Fibroblast of gingiva (primary cell): ENCODE measurements around the gene AP1AR.
"Not testable (repeated sequence)": the region's sequence is repeated elsewhere in the genome, so short reads cannot be mapped to it uniquely, and the experiment has no call there.

ENCODE experiments used
- DNase-seq: peaks from one replicate; pipeline ENCODE4 v3.0.0-alpha.2; 2011; ENCODE audit warnings: low read depth

AP1AR gene, protein sequence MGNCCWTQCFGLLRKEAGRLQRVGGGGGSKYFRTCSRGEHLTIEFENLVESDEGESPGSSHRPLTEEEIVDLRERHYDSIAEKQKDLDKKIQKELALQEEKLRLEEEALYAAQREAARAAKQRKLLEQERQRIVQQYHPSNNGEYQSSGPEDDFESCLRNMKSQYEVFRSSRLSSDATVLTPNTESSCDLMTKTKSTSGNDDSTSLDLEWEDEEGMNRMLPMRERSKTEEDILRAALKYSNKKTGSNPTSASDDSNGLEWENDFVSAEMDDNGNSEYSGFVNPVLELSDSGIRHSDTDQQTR

DNA sequence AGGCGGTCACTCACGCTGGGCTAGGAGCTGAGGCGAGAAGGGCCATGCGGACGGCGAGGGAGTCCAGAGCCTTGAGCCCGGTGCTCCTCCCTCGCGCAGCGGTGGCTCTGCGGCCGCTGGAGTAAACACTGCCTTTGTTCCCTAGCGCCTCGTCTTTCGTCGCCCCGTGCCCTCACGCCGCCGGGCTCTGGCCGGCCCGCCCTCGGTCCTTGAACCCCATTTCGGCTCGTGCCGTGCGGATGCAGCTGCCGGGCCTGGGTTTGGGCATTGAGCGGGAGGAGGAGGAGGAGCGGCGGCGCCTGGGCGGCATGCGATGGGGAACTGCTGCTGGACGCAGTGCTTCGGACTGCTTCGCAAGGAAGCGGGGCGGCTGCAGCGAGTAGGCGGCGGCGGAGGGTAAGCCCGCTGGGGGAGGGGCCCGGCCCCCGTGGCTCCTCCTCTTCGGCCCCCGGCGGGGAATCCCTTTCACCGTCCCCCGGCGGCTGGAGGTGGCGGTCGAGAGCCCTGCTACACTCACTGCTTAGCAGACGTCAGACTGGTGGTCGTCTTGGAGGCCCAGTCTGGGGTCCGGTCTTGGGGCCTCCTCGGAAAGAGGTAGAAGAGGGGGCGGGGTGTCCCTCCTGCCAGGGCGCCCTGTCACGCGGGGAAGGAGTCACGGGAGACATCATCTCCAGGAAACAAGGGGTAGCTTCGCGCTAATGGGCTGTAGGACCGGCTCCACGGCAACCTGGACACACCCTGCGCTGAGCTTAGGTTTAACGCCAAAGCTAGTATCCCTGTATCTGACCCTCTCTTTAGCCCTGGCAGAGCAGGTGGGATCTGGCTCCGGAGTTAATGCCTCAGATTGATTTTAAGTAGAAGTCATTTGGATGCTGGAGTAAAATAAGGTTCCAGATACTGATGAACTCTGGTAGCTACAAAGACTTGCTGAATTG lies at the start of gene AP1AR:
TSS of gene AP1AR (plus strand) at position 9 of the 935 bp plus-strand sequence. CDS start at position 314, 305 bp downstream.
- DNase-seq: peak; percentile 73

DNA sequence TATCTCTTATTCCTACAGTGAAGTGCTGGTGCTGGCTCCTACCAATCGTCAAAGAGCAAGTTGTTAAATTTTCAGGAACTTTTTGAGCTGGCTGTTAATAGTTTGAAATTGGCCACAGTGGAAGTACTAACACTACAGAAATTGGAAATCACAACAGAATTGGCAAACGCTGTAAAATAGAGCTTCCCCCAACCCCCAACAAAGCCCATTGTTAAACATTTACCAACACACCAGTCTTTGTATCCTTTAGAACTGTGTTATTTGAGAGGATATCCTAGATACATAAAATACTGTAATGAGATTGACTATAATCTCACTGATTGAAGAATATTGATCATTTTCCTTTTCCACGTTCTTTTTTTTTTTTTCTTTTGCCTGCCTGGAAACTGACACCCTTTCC lies 49.0 kb upstream of the AP1AR start:
- DNase-seq: no peak

DNA sequence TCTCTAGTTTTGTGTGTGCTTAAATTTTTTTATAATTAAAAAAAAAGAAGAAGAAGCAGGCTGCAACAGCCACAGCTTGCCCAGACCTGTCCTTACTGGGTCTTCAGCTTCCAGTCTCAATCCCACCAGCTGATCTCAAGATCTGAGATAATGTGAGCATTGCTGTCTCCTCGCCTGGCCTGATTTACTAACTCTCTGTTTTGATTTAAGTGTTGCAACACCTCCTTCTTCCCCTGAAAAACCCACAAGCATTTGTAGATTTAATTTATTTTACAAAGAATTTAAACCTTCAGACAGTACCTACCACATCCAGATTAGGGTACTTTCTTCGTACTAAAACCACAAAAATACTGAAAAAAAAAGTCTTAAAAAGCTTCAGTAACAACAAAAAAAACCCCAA lies 48.3 kb upstream of the AP1AR start:
- DNase-seq: no peak

DNA sequence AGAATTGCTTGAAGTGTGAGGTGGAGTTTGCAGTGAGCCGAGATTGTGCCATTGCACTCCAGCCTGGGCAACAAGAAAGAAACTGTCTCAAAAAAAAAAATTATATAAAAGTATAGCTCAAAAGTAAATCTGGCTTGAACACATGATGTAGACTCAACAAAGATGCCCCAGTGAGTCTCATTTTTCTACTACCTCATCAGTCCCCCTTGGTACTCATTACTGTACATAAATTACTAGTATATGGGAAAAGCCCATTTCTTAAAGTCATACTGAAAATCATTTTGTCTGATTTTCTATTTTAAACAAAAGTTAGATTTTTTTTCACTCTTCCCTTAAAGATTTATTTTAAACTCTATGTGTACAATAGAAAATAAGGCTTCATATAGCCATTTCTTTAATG lies 47.1 kb upstream of the AP1AR start:
- no peak for DNase-seq

DNA sequence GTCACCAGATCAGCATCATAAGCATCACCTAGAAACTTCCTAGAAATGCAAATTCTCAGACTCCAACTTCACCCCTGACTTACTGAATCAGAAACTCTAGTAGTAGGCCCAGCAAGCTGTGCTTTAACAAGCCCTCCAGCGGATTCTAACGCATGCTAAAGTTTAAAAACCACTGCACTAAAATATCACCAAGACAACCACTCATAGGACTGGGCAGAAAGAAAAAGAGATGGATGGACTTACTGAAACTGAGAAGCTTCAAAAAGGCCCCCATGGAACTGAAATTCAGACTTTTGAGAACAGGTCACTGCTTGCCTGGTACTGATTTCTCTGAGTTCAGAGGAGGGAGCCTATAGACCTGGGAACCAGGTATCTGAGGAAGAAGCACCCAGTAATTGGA lies 46.3 kb upstream of the AP1AR start:
- no peak for DNase-seq

DNA sequence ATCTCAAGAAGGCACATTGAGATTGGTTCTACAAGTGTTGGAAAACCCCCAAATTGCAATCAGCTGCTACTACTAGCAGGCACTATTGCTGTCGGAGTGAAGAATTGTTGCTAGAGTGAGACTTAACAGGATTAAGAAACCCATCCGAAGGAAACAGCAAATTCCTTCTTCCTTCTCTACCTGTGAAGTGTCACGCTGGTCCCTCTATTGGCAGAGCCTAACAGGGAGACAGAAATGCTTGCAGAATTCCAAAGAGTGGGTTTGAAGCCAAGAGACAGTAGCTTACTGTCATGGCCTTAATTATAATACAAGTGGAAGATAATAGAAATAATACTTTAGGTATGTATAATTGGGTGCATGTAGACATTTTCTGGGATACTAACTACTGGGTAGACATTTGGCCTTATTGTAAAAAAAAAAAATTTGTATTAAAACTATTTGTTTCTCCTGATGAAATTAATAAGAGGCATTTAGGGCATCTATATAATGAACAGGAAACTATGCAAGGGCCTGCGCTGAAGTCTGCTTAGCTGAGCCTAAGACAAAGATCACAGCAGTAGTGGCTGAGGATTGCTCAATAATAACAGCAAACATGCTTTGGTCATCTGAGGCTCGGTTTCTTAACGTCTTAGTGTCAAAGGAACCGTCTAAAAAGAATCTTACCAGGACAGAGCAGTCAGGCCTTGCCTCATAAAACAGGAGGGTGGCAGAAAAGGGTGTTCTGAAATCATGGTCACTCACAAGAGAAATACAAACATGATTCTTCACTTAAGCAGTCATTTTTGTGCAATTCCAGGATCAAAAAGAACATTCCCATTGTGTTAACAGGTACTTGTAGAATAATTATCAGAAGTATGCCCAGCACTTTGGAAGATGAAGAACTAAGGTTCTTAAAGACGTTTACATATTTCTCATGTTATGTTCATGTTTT lies 45.6 kb upstream of the AP1AR start:
- DNase-seq: no peak

DNA sequence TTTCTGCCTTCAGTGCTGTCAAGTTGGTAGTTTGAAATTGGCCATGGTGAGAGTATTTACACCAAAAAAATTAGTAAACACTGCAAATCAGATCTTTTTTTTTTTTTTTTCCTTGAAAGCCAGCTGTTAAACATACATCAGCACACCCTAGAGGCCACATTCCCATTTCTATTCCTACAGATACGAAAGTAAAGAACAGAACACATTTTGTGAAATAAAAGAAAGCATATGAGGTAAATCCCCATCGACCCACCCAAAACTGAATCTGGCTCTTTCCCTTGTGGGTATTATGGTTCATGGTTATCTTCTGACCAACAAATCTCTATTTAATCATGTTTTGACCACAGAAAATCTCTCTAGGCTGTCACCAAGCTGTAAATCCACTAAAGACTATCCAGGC lies 41.8 kb upstream of the AP1AR start:
- DNase-seq: peak; percentile 15

DNA sequence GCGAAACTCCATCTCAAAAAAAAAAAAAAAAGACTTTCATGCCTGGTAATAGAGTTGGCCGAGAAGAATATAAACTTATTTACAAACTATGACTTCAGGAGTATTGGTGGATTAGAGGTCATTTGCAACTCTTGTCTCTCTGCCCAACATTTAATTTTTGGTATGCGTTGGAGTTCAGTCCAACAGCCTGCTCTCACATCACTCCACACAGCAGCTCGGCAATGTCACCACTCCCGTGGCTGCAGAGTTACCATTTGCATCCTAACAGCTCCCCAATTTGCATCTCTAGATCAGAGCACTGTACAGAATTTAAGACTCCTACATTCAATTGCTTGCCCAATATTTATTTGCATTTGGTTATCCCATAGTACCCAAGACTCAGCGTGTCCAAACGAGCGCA lies 40.9 kb upstream of the AP1AR start:
- no peak for DNase-seq

DNA sequence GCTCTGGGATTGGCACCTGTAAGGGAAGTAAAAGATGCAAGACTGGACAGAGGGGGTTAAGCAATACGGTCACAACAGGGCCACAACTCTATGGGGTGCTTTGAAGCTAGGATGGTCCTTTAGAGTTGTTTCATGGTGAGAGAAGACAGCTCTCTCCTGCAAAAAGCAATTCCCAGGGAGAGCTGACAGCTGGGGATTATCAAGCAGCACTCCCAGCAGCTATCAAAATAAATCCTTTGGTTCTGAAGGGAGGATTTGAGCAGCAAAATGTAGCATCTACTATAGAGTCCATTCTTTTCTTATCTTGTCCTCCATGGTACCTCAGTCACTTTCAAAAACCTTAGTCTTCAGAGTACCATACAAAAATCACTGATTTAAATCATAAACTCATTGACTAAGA lies 35.1 kb upstream of the AP1AR start:
- no peak for DNase-seq

DNA sequence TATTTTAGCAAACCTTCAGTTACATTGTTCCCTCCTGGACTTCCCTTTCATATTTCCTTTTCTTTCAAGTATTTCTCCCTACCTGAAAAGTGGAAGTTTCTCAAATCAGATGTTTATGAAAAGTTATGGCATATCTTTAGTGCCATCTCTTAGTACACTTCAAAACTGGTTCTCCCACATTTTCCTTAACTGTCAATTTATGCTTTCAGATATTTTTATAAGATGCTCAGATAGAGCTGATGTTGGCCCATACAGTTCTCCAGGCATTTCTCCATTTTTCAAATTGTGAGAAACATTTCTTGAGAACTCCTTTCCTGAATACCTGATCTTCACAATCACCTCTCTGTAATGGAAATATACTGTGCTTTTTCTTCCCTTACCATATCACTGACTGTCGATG lies 32.5 kb upstream of the AP1AR start:
- DNase-seq: no peak

DNA sequence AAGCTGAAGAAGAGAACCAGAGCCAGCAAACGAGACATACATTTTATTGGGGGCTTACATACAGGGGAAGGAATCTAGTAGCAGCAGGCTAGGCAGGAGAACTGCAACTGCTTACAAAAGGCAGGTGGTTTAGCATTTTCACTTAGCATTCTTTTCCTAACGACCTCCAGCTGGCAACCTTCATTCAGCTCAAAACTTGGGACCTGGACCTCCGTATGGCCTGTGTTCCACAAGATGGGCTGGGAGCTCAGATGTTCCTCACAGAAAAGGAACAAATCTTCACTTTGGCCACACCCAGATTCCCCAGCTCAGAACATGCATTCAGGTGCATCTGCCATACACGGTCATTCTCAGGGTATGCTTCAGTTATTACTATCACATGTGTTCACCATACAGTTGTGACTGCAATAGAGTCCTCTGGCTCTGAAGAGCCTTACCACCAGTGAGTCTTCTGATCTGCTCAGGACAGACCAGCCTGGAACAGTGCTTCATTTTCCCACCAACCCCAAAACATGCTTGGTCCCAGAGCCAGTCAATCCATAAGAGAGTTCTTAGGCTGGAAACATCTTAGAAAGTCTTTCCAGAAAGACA lies 29.6 kb upstream of the AP1AR start:
- no peak for DNase-seq

DNA sequence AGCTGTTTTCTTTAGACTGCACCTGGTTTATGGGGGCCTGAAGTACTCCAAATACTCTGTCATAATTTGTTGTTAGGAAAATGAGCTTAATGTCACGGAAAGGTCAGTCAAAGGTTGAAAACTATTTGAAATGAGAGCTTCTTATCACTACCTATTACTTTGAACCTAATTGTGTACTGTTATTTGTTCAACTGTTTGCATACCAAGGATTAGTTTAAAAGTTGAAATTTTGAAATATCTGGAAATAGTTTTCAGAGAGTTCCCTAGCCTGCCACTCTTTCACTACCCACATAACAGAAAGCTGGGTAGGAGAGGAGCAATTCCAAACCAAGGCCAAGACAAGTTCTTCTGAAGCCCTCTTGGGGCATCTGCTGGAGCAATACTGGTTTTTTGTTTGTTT lies 28.0 kb upstream of the AP1AR start:
- DNase-seq: no peak

DNA sequence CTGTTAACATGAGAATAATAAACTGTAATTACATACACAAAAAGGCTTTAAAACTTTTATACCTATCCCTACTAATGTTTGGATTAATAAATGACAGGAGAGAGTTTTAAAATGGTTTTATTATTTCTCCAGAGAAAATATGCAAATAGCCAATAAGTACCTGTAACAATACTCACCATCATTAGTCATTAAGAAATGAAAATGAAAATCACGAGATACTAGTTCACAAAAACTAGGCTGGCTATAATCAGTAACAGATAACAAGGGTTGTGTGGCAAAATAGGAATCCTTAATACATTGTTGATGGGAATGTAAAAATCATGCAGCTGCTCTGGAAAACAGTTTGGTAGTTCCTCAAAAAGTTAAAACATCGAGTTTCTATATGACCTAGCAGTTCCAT lies 25.2 kb upstream of the AP1AR start:
- no peak for DNase-seq

DNA sequence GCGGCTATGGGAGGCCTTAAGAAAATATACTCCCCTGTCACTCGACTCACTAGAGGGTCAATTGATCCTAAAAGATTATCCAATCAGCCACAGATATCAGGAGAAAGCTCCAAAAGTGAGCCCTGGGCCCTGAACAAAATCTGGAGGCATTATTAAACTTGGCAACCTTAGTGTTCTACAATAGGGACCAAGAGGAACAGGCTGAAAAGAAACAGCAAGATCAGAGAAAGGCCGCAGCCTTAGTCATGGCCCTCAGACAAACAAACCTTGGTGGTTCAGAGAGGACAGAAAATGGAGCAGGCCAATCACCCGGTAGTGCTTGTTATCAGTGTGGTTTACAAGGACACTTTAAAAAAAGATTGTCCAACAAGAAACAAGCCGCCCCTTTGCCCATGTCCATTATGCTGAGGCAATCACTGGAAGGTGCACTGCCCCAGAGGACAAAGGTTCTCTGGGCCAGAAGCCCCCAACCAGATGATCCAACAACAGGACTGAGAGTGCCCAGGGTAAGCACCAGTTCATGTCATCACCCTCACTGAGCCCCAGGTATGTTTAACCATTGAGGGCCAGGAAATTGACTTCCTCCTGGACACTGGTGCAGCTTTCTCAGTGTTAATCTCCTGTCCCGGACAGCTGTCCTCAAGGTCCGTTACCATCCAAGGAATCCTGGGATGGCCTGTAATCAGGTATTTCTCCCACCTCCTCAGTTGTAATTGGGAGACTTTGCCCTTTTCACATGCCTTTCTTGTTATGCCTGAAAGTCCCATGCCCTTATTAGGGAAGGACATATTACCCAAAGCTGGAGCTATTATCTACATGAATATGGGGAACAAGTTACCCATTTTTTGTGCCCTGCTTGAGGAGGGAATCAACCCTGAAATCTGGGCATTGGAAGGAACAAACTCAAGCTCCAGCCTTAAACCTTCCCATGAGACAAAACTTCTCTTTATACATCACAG lies 23.2 kb upstream of the AP1AR start:
- DNase-seq: not testable (repeated sequence)

DNA sequence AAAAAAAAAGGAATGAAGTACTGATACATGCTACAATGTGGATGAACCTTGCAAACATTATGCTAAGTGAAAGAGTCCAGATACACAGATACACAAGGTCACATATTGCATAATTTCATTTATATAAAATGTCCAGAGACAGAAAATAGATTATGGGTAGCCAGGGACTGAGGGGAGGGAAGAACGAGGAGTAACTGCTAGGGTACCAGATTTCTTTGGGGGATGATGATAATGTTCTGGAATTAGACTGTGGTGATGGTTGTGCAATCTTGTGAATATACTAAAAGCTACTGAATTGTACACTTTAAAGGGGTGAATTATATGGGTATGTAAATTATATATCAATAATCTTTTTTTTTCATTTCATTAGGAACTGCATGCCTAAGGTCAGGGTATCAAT lies 20.8 kb upstream of the AP1AR start:
- no peak for DNase-seq

DNA sequence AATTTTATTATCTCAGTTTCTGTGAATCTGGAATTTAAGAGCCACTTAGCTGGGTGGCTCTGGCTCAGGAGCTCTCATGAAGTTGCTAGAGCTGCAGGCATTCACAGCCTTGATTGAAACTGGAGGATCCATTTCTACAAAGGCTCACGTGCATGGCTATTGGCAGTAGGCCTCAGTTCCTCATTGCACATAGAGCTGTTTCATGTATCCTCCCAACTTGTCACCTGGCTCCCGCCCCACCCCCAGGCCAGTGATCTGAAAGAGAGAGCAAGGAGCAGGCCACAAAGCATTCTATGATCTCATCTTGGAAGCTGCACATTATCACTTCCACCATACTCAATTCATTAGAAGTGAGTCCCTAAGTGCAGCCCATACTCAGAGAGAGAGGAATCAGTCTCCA lies 18.5 kb upstream of the AP1AR start:
- no peak for DNase-seq

DNA sequence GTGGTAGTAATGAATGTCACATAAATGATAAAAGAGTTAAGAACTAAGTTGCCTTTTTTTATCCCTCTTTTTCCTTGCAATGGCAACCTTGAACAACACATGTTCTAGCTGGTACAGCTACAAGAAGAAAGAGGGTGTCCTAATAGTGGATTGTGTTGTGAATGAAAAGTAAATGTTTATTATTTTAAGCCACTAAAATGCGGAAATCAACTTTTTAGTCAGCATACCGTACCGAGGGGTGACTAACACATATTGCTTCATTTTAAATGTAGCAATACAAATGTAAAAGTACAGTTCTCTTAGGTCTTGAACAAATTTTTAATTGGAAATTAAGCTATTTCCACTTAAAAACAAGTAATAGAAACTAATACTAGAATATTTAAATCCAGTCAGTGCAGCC lies 17.7 kb upstream of the AP1AR start:
- peak; percentile 87 for DNase-seq

DNA sequence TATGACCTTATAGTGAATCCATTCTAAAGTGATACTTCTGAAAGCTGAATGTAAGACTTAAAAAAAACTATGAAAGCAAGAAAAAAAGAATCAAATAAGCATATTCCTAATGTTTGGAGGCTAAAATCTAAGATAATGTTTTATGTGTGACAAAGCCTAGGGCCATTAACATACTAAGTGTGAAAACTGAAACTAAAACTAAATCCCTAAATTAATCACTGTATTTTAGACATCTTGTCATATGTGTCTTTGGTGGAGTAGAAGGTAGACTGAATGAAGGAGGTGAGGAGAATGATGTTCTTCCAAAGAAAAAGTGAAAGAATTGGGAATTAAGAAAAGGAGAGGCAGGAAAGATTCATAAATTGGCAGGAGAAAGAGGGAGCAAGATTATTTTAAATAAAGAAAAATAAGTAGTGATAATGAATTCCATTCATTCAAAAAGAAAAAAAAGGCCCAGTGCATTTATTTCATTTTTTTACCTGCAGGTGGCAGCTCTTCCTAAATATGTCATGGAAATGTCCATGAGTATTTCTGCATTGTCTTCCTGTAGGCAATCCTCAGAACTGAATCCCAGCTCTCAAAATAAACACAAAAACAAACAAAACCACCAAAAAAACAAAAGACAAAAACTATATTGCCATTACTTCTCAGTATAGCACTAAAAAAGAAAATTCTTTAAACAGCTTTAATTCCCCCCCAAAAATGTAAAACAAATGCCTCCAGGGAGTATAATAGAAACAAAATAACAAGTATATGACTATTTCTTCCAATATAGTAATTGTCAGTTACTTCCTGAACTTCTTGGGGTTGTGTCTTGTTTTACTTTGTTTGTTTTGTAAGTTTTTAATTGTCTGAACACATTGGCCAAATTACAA lies 17.0 kb upstream of the AP1AR start:
- peak; percentile 25 for DNase-seq

DNA sequence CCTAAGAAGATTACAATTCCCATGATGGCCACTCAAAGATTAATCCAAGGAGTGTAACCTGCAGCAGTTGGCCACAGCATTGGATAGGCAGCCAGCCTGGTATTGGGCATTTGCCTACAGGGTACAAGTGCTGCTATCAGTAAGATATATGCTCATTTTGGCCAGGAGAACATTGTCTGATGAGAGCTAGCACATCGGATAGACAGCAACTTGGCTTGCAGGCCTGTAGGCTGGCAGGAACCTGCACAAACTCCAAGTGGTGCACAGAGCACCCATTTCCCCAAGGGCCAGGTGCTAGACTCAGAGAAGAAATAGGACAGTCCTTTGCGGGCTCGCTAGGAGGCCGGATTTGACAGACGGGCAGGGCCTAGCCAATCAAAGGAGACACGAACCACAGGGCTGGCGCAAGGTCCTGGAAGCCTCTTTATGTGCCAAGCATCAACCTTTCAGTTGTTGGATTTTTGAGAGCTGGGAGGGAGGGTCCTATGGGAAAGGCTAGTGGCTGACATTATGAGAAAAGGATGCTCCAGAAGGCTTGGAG lies 11.7 kb upstream of the AP1AR start:
- DNase-seq: no peak
